ENCODE results near the gene PURA.

PURA gene

GRCh38 chr5:140131967-140132409 lies 18.1 kb downstream of the PURA start:
- H3K4me3 ChIP-seq (ENCODE audit: low read depth, low read length), result no peak overlapping the region
- peak; percentile 87 for DNase-seq (ENCODE audit: low read depth, low spot score)
- no peak for TF ChIP-seq CTCF (IDR thresholded peaks at IDR 0.05; ENCODE audit: low read depth, low read length)
- in situ Hi-C loops (cut with HindIII; ENCODE audit: low sequenced_read_pairs), result no loop called here

- in situ Hi-C loops (cut with HindIII; ENCODE audit: low sequenced_read_pairs), result no loop called here
- no peak for DNase-seq (ENCODE audit: low read depth, low spot score)
- H3K4me3 ChIP-seq (ENCODE audit: low read depth, low read length), result no peak overlapping the region
- TF ChIP-seq CTCF (IDR thresholded peaks at IDR 0.05; ENCODE audit: low read depth, low read length), result no peak
Measured at GRCh38 chr5:140133514-140134167, 19.7 kb downstream of the PURA start.

GRCh38 chr5:140134277-140134935 lies 20.5 kb downstream of the PURA start:
- H3K4me3 ChIP-seq (ENCODE audit: low read depth, low read length), result no peak overlapping the region
- DNase-seq (ENCODE audit: low read depth, low spot score), result no peak
- TF ChIP-seq CTCF (IDR thresholded peaks at IDR 0.05; ENCODE audit: low read depth, low read length), result no peak
- in situ Hi-C loops (cut with HindIII; ENCODE audit: low sequenced_read_pairs), result no loop called here

- in situ Hi-C loops (cut with HindIII; ENCODE audit: low sequenced_read_pairs), result no loop called here
- TF ChIP-seq CTCF (IDR thresholded peaks at IDR 0.05; ENCODE audit: low read depth, low read length), result no peak
- DNase-seq (ENCODE audit: low read depth, low spot score), result no peak
- no peak overlapping the region for H3K4me3 ChIP-seq (ENCODE audit: low read depth, low read length)
Measured at GRCh38 chr5:140135127-140135526, 21.2 kb downstream of the PURA start.

- no peak overlapping the region for H3K4me3 ChIP-seq (ENCODE audit: low read depth, low read length)
- no peak for DNase-seq (ENCODE audit: low read depth, low spot score)
- no peak for TF ChIP-seq CTCF (IDR thresholded peaks at IDR 0.05; ENCODE audit: low read depth, low read length)
- in situ Hi-C loops (cut with HindIII; ENCODE audit: low sequenced_read_pairs), result no loop called here
Measured at GRCh38 chr5:140136624-140137023, 22.7 kb downstream of the PURA start.

GRCh38 chr5:140140435-140140834 lies 26.5 kb downstream of the PURA start:
- H3K4me3 ChIP-seq (ENCODE audit: low read depth, low read length), result no peak overlapping the region
- no peak for TF ChIP-seq CTCF (IDR thresholded peaks at IDR 0.05; ENCODE audit: low read depth, low read length)
- no peak for DNase-seq (ENCODE audit: low read depth, low spot score)
- in situ Hi-C loops (cut with HindIII; ENCODE audit: low sequenced_read_pairs), result no loop called here

All from astrocyte of the spinal cord (primary cell).